ENCODE measurements around the gene MAPKAP1.

Gene MAPKAP1

DNA sequence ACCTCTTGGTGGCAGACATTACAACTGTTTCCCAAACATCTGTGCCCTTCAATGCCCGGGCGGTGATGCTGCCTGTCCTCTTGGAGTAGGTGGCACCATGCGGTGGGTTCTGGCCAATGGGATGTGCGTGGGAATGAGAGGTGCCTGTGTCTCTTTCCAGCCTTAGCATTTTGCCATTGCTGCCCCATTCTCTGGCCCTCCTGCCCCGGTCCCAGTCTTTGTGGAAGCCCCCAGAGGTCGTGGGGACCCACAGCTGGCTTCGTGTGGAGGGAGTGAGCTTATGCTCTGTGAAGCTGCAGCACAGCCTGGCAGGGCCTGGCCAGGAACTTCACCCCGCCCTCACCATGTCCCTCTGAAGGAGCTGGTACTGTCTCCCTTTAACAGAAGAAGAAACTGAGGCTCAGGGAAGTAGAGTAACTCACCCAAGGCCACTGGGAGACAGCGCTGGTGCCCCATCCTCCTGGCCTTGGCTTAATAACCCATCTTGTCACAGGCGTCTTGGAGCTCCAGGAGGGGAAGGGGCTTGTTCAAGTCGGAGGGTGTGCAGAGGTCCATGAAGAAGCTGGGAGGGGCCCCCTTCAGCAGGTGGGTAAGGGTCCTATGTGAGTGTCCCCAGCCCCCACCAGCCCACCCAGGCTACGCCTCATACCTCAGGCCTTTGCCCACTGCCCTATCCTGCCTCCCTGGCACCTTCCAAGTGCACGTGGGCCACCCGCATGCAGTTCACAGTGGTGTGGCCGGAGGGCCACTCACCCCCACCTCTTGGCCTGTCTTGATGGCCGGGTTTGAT, 271.8 kb downstream of the MAPKAP1 start:
- no peak for DNase-seq
- TF ChIP-seq GATA1 (IDR thresholded peaks at IDR 0.05; ENCODE audit: low read depth, low read length) (no peak), POLR2A (IDR thresholded peaks at IDR 0.05; ENCODE audit: low read length) (no peak)

- TF ChIP-seq POLR2A (IDR thresholded peaks at IDR 0.05; ENCODE audit: low read length) (no peak), GATA1 (IDR thresholded peaks at IDR 0.05; ENCODE audit: low read depth, low read length) (no peak)
- no peak for DNase-seq
These were observed 273.5 kb downstream of the MAPKAP1 start for GRCh38 chr9:125433461-125434011.

- DNase-seq, result no peak
- no peak for TF ChIP-seq POLR2A (IDR thresholded peaks at IDR 0.05; ENCODE audit: low read length)
These were observed 274.2 kb downstream of the MAPKAP1 start for GRCh38 chr9:125432715-125433385.

- no peak for DNase-seq
- TF ChIP-seq GATA1 (IDR thresholded peaks at IDR 0.05; ENCODE audit: low read depth, low read length) (no peak), POLR2A (IDR thresholded peaks at IDR 0.05; ENCODE audit: low read length) (no peak)
These were observed 275.2 kb downstream of the MAPKAP1 start for GRCh38 chr9:125431741-125432271.

DNA sequence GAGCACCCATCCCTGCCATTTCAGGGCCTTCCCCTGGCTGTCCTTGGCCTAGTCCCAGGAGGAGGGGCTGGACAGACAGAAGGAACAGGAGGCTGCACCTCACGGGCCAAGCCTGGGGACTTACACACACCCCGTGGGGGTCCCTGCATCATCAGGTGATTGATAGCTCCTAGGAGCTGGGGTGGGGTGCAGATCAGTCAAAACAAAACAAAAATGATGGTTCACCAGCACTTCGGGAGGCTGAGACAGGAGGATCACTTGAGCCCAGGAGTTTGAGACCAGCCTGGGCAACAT, 276.0 kb downstream of the MAPKAP1 start:
- TF ChIP-seq POLR2A (IDR thresholded peaks at IDR 0.05; ENCODE audit: low read length) (no peak), GATA1 (IDR thresholded peaks at IDR 0.05; ENCODE audit: low read depth, low read length) (no peak)
- DNase-seq, result no peak

DNA sequence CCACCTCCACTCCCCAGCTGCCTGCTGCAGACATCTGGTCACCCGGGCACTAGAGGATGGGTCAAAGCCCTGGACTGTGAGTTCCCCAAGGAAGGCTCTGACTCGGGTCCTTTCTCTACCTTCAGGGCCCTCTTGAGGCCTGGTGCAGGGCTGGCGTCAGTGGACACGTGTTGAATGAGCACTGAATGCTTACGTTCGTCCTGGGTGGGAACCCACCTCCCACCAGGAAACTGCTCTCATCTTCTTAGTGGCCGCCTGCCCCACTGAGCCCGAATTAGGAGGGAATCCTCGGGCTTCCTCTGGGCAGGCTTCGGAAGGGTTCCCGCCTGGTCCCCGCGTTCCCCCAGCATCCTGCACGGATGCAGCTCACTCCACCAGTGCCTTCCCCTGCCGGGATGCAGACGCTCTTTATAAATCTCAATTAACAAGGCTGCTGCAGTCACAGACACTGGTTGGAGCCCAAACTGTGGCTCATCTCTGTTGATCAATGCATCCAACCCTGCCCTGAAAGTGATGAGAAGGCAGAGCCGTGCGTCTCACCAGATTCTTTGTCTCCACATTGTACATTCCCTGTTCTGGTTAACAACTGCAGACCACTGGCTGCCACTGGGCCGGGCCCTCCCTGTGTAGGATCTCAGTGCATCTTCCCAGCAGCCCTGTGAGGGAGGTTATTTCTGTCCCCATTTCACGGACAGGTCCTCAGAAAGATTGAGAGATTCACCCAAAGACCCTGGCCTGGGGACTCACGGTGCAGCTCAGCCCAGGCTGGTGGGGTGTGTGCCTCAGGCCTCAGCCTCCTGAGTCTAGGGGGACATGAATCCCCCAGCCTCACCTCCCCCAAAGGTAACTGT, 276.6 kb downstream of the MAPKAP1 start:
- no peak for TF ChIP-seq GATA1 (IDR thresholded peaks at IDR 0.05; ENCODE audit: low read depth, low read length)
- TF ChIP-seq POLR2A (IDR thresholded peaks at IDR 0.05; ENCODE audit: low read length), result no peak
- DNase-seq, result no peak

DNA sequence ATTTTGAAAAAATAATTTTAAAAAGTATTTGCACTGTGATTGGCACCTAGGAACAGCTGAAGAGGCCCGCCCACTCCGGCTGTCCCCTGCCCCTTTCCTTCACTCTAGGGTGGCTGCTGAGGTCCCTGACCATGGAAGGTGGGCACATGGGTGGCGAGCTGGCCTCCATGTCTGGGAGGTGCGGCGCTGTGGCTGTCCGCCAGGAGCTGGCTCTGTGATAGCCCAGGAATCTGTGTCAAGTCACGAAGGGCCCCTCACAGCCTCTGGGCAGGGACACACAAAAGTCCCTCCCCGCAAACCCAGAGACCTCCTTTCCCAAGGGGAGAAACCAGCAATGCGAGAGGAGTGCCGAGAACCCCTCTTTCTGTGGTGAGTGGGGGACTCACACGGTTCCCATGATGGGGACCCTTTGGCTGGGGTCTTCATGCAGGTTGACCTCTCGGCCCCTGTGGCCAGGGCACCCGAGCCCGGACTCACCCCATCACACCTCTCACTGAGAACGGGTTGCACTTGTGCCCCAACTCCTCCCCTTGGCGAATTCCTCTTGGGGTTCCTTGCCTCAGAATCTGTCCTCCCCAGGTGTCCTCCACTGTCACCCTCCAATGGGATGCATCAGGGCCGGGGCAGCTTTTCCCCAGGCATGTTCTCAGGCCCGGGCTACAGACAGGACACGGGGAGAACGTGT, 277.4 kb downstream of the MAPKAP1 start:
- TF ChIP-seq POLR2A (IDR thresholded peaks at IDR 0.05; ENCODE audit: low read length) (no peak), GATA1 (IDR thresholded peaks at IDR 0.05; ENCODE audit: low read depth, low read length) (no peak)
- no peak for DNase-seq

DNA sequence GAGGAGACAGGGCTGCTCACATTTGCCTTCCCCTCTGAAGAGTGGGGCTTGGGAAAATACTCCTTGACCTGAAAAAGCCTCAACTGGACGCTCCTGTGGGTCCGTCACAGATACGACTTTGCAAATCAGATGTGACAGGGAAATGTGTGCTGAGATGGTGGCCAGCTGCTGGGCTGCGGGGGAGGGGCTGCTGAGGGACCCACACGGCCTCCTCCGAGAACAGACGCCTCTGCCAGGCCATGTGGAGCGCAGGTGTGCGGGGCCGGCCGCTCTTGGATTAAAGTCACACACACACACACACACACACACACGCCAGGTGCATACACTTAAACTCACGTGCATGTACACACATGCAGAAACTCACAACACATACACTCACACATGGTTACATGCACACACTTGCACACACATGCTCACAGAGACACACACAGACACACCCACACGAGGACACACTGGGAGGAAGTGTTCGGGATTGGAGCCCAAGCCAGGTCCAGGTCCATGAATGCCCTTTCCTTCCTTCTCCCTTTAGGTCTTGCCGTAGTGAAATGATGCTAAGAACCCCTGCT, 278.0 kb downstream of the MAPKAP1 start:
- TF ChIP-seq GATA1 (IDR thresholded peaks at IDR 0.05; ENCODE audit: low read depth, low read length), result no peak
- no peak for TF ChIP-seq POLR2A (IDR thresholded peaks at IDR 0.05; ENCODE audit: low read length)
- DNase-seq, result no peak

- TF ChIP-seq POLR2A (IDR thresholded peaks at IDR 0.05; ENCODE audit: low read length), result no peak
- TF ChIP-seq GATA1 (IDR thresholded peaks at IDR 0.05; ENCODE audit: low read depth, low read length), result no peak
- DNase-seq, result peak; percentile 57 to 61
These were observed 278.7 kb downstream of the MAPKAP1 start for GRCh38 chr9:125428060-125428901.

DNA sequence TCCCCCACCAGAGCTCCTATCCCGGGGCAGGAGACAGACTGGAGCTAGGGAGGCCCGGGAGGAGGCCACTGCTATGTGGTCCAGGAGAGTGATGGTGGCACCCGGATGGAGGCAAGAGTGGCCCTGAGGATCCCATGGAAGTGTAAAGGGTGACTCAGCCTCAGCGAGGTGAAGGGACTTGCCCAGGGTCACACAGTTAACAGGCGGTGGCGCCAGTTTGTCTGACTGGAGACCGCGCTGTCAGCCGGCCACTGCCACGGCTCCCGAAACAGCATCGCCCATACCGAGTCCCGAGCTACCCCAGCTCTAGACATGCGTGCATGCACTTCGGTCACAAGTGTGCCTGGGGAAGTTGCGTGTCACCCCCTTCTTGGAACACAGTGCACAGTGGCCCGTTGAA, 279.5 kb downstream of the MAPKAP1 start:
- TF ChIP-seq GATA1 (IDR thresholded peaks at IDR 0.05; ENCODE audit: low read depth, low read length) (no peak), POLR2A (IDR thresholded peaks at IDR 0.05; ENCODE audit: low read length) (no peak)
- DNase-seq, result no peak

GRCh38 chr9:125426926-125427325, 280.1 kb downstream of the MAPKAP1 start:
- no peak for DNase-seq
- TF ChIP-seq POLR2A (IDR thresholded peaks at IDR 0.05; ENCODE audit: low read length) (no peak), GATA1 (IDR thresholded peaks at IDR 0.05; ENCODE audit: low read depth, low read length) (no peak)

DNA sequence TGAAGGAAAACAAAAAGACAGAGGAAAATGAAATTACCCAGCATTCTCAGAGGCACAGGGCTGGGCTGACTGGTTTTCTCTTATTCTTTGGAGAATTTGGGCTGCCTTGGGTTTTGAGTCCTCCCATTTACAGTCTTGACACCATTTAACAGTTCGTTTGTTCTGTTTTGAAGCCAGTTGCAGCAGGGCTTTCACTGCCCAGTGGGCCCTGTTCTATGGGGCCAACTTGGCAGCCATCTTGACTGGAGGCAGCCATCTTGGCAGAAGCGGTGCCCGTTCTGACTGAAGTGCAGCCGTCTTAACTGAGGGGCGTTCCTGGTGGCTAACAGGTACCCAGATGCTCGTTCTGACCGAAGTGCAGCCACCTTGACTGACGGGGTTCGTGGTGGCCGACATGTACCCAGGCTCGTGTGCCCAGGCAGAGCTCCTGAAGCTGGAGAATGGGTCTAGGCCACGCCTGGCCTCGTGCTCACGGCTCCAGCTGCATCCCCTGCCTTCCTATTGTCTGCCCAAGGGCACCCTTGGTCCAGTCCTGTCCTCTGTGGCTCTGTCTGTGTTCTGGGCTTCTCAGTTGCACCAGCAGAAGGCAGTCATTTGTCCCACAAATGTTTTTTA, 281.0 kb downstream of the MAPKAP1 start:
- TF ChIP-seq POLR2A (IDR thresholded peaks at IDR 0.05; ENCODE audit: low read length) (no peak), GATA1 (IDR thresholded peaks at IDR 0.05; ENCODE audit: low read depth, low read length) (no peak)

More for the DNA sequence above, 281.0 kb downstream of the MAPKAP1 start:
- DNase-seq, result no peak
